HG03060 (cell line): ENCODE measurements around the gene MAIP1.

Experiments
- ATAC-seq: cut with Tn5 transposase; IDR thresholded peaks from one replicate; pipeline ENCODE4 v1.9.1; 2021; ENCODE audit warnings: low read depth, moderate number of reproducible peaks; ENCODE audit not compliant: unreplicated experiment

Gene MAIP1

GRCh38 chr2:199985625-199986207, 30.3 kb downstream of the MAIP1 start:
- no peak for ATAC-seq

- no peak for ATAC-seq
These were observed 32.2 kb downstream of the MAIP1 start for GRCh38 chr2:199987586-199987985.

- ATAC-seq = no peak
These were observed 32.8 kb downstream of the MAIP1 start for GRCh38 chr2:199988151-199988550.

GRCh38 chr2:199989822-199990221, 34.4 kb downstream of the MAIP1 start:
- ATAC-seq = no peak

GRCh38 chr2:199991691-199992090, 36.3 kb downstream of the MAIP1 start:
- ATAC-seq = no peak

GRCh38 chr2:199992296-199992695, 36.9 kb downstream of the MAIP1 start:
- no peak for ATAC-seq

GRCh38 chr2:199994371-199994770, 39.0 kb downstream of the MAIP1 start:
- ATAC-seq = no peak

- ATAC-seq = no peak
These were observed 39.5 kb downstream of the MAIP1 start for GRCh38 chr2:199994896-199995295.

GRCh38 chr2:199997296-199997695, 41.9 kb downstream of the MAIP1 start:
- ATAC-seq = no peak

GRCh38 chr2:199999166-199999565, 43.8 kb downstream of the MAIP1 start:
- ATAC-seq = no peak

GRCh38 chr2:200000444-200001163, 45.2 kb downstream of the MAIP1 start:
- no peak for ATAC-seq

- no peak for ATAC-seq
These were observed 48.1 kb downstream of the MAIP1 start for GRCh38 chr2:200003444-200003843.

- no peak for ATAC-seq
These were observed 50.3 kb downstream of the MAIP1 start for GRCh38 chr2:200005675-200006074.

GRCh38 chr2:200007306-200007705, 51.9 kb downstream of the MAIP1 start:
- no peak for ATAC-seq

GRCh38 chr2:200012401-200012800, 57.0 kb downstream of the MAIP1 start:
- ATAC-seq = no peak
